GM21526 (cell line): ENCODE results near the gene PDE4D.
A peak's percentile ranks its signal among the peaks of the same experiment; 100 is the strongest.
"Not testable (repeated sequence)": the region's sequence is repeated elsewhere in the genome, so short reads cannot be mapped to it uniquely, and the experiment has no call there.

Experiments used
- ATAC-seq: cut with Tn5 transposase; IDR thresholded peaks from one replicate; pipeline ENCODE4 v1.9.1; 2021; ENCODE audit warnings: moderate library complexity; ENCODE audit not compliant: unreplicated experiment, low FRiP score

Gene PDE4D

GRCh38 chr5:59393585-59394420 lies 499.7 kb downstream of the PDE4D start:
- ATAC-seq = no peak

- no peak for ATAC-seq
Measured at GRCh38 chr5:59391576-59391975, 501.9 kb downstream of the PDE4D start.

GRCh38 chr5:59390989-59391388 lies 502.5 kb downstream of the PDE4D start:
- no peak for ATAC-seq

- no peak for ATAC-seq
Measured at GRCh38 chr5:59390074-59390659, 503.4 kb downstream of the PDE4D start.

- ATAC-seq = no peak
Measured at GRCh38 chr5:59387127-59387526, 506.4 kb downstream of the PDE4D start.

GRCh38 chr5:59385700-59386099 lies 507.8 kb downstream of the PDE4D start:
- ATAC-seq = no peak

GRCh38 chr5:59380350-59380951 lies 513.1 kb downstream of the PDE4D start:
- ATAC-seq = peak; percentile 92

GRCh38 chr5:59374036-59374435 lies 519.5 kb downstream of the PDE4D start:
- not testable (repeated sequence) for ATAC-seq

- ATAC-seq = no peak
Measured at GRCh38 chr5:59371525-59372127, 521.9 kb downstream of the PDE4D start.

GRCh38 chr5:59368951-59369350 lies 524.6 kb downstream of the PDE4D start:
- no peak for ATAC-seq

- ATAC-seq = no peak
Measured at GRCh38 chr5:59367791-59368394, 525.6 kb downstream of the PDE4D start.

- ATAC-seq = no peak
Measured at GRCh38 chr5:59366784-59367183, 526.7 kb downstream of the PDE4D start.

- ATAC-seq = no peak
Measured at GRCh38 chr5:59362438-59362837, 531.1 kb downstream of the PDE4D start.

GRCh38 chr5:59361454-59361853 lies 532.1 kb downstream of the PDE4D start:
- no peak for ATAC-seq

- ATAC-seq = no peak
Measured at GRCh38 chr5:59360130-59360555, 533.4 kb downstream of the PDE4D start.

GRCh38 chr5:59358005-59358861 lies 535.3 kb downstream of the PDE4D start:
- no peak for ATAC-seq

- no peak for ATAC-seq
Measured at GRCh38 chr5:59357381-59357977, 536.0 kb downstream of the PDE4D start.

GRCh38 chr5:59356813-59357380 lies 536.6 kb downstream of the PDE4D start:
- ATAC-seq = no peak

GRCh38 chr5:59354811-59355210 lies 538.7 kb downstream of the PDE4D start:
- no peak for ATAC-seq
